OCI-LY7 (cell line): Measurements from ENCODE around the gene PLCXD3. TPM values are rescaled to one million over a fixed set of nuclear protein-coding genes. Genes with fewer than 3 reads are reported as not detected.

Experiments
- BruUV-seq: library from RNA; stranded (reverse); fragments of 400-500 nt; replicated peaks from 2 replicates; lab custom pipeline; 2021; lab: Mats Ljungman, UMichigan
- CTCF ChIA-PET: fragments of 300-600 bp; sonication (Branson Sonifier 250); formaldehyde crosslinking; loops from one replicate; lab custom pipeline; 2022; ENCODE audit warnings: antibody characterized with exemption; ENCODE audit not compliant: unreplicated experiment; lab: Charles Lee
- POLR2A ChIA-PET: fragments of 300-600 bp; sonication (Branson Sonifier 250); formaldehyde crosslinking; loops from one replicate; lab custom pipeline; 2022; ENCODE audit warnings: antibody characterized with exemption; lab: Charles Lee
- DNase-seq: peaks from one replicate; pipeline ENCODE4 v3.0.0-alpha.2; 2015; ENCODE audit warnings: low spot score
- H2AFZ ChIP-seq: fragments of 200-600 bp; sonication (generic), shearing (Covaris generic); 2 replicates; pipeline ENCODE4 v1.6.1; 2014; ENCODE audit warnings: mild to moderate bottlenecking, antibody characterized with exemption, low read length, moderate library complexity
- H3K27ac ChIP-seq: fragments of 200-600 bp; sonication (generic); 2 replicates; pipeline ENCODE4 v1.5.1; 2014; ENCODE audit warnings: mixed run types, low read depth, mild to moderate bottlenecking, moderate library complexity, low read length, inconsistent platforms; ENCODE audit not compliant: poor library complexity, severe bottlenecking
- H3K36me3 ChIP-seq: fragments of 200-600 bp; sonication (generic); 2 replicates; pipeline ENCODE4 v1.6.1; 2014; ENCODE audit warnings: mild to moderate bottlenecking, antibody characterized with exemption, low read length, moderate library complexity, mixed read lengths; ENCODE audit not compliant: insufficient read depth
- H3K4me1 ChIP-seq: fragments of 200-600 bp; sonication (generic); 2 replicates; pipeline ENCODE4 v1.5.1; 2014; ENCODE audit warnings: mild to moderate bottlenecking, low read length; ENCODE audit not compliant: insufficient read depth, poor library complexity, severe bottlenecking
- H3K4me2 ChIP-seq: fragments of 200-600 bp; sonication (generic); 2 replicates; pipeline ENCODE4 v1.6.1; 2014; ENCODE audit warnings: mild to moderate bottlenecking, low read length
- H3K4me3 ChIP-seq: fragments of 200-600 bp; sonication (generic); 2 replicates; pipeline ENCODE4 v1.5.1; 2014; ENCODE audit warnings: mild to moderate bottlenecking, low read depth, low read length; ENCODE audit not compliant: poor library complexity, severe bottlenecking
- H3K79me2 ChIP-seq: fragments of 200-600 bp; sonication (generic); 2 replicates; pipeline ENCODE4 v1.6.1; 2016; ENCODE audit warnings: low read depth, mild to moderate bottlenecking, low read length, moderate library complexity, mixed read lengths; ENCODE audit not compliant: insufficient read depth
- H3K9me2 ChIP-seq: fragments of 200-600 bp; sonication (generic); 2 replicates; pipeline ENCODE4 v1.6.1; 2016; ENCODE audit warnings: mild to moderate bottlenecking, low read length, mixed read lengths; ENCODE audit not compliant: insufficient read depth
- H3K9me3 ChIP-seq: fragments of 200-600 bp; sonication (generic); 2 replicates; pipeline ENCODE4 v1.6.1; 2014; ENCODE audit warnings: mild to moderate bottlenecking, mixed run types, low read length, mixed read lengths
- H4K20me1 ChIP-seq: fragments of 200-600 bp; sonication (generic); 2 replicates; pipeline ENCODE4 v1.6.1; 2014; ENCODE audit warnings: mild to moderate bottlenecking, antibody characterized with exemption, low read length, moderate library complexity, mixed read lengths; ENCODE audit not compliant: insufficient read depth
- EZH2phosphoT487 ChIP-seq: fragments of 200-600 bp; sonication (generic); IDR thresholded peaks from 2 replicates; pipeline ENCODE4 v1.6.1; 2018; ENCODE audit warnings: low read depth, borderline replicate concordance, mild to moderate bottlenecking, mixed run types, antibody characterized with exemption, low read length, moderate library complexity, mixed read lengths
- intact Hi-C: fragments of 100-400 bp; cut with micrococcal nuclease; formaldehyde crosslinking; loops from one replicate; pipeline ENCODE4 v1.10.0; 2022; ENCODE audit not compliant: unreplicated experiment
- total RNA-seq, 2 experiments: library from RNA; depleted of rRNA in 1 of 2; stranded (reverse); fragments of >200 nt in 1 of 2; shearing (Covaris generic) in 1 of 2; gene quantifications; 2 replicates each; pipeline ENCODE4 v1.2.3, GENCODE V29; 2014 to 2022
- TF ChIP-seq, protein P1 (sequence below): fragments of 200-600 bp; sonication (generic); conservative IDR thresholded peaks from 2 replicates; pipeline ENCODE4 v1.5.1; 2014; ENCODE audit warnings: mild to moderate bottlenecking, antibody characterized with exemption, low read length, moderate library complexity, mixed read lengths

Gene PLCXD3
- total RNA-seq, 2 experiments from 2014 or later = not detected

DNA sequence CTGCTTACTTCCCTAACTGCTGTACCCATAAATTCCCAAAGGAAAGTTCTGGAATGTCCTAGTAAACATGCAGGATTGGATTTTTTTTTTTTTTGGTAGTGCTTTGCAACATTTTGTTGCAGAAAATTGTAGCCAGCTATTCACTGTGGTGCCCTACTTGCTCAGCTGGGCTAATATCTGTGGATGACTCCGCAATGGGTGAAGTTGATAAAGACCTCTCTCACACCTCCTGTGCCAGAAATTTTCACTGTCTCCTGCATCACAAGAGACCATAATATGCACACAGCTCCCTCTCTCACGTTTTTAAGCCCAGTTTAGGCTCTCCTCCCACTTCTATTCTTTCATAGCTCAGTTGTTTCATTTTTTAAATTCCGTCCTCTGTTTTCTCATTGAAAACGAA, 160.6 kb downstream of the PLCXD3 start:
- Histone ChIP-seq H3K36me3 (no peaks in the 10 kb centered on the region), H4K20me1 (no peaks in the 10 kb centered on the region), H3K9me2 (no peaks in the 10 kb centered on the region), H3K27ac (no peak overlapping the region), H3K4me2 (no peak overlapping the region), H3K9me3 (no peaks in the 10 kb centered on the region), H3K4me1 (no peaks in the 10 kb centered on the region), H2AFZ (no peak overlapping the region), H3K4me3 (no peak overlapping the region), H3K79me2 (no peaks in the 10 kb centered on the region)
- intact Hi-C loops = no loop called here
- no peak for DNase-seq
- no TSS peak for BruUV-seq
- POLR2A ChIA-PET = no interaction called here
- TF ChIP-seq, protein P1, sequence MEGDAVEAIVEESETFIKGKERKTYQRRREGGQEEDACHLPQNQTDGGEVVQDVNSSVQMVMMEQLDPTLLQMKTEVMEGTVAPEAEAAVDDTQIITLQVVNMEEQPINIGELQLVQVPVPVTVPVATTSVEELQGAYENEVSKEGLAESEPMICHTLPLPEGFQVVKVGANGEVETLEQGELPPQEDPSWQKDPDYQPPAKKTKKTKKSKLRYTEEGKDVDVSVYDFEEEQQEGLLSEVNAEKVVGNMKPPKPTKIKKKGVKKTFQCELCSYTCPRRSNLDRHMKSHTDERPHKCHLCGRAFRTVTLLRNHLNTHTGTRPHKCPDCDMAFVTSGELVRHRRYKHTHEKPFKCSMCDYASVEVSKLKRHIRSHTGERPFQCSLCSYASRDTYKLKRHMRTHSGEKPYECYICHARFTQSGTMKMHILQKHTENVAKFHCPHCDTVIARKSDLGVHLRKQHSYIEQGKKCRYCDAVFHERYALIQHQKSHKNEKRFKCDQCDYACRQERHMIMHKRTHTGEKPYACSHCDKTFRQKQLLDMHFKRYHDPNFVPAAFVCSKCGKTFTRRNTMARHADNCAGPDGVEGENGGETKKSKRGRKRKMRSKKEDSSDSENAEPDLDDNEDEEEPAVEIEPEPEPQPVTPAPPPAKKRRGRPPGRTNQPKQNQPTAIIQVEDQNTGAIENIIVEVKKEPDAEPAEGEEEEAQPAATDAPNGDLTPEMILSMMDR = no peak
- TF ChIP-seq EZH2phosphoT487 = no peak
- CTCF ChIA-PET = no interaction called here

GRCh38 chr5:41347569-41347968, 162.8 kb downstream of the PLCXD3 start:
- Histone ChIP-seq H3K79me2 (no peaks in the 10 kb centered on the region), H4K20me1 (no peaks in the 10 kb centered on the region), H3K9me3 (no peaks in the 10 kb centered on the region), H3K4me1 (no peaks in the 10 kb centered on the region), H3K4me2 (no peak overlapping the region), H3K9me2 (no peaks in the 10 kb centered on the region), H3K36me3 (no peaks in the 10 kb centered on the region), H3K4me3 (no peak overlapping the region), H2AFZ (no peak overlapping the region), H3K27ac (no peak overlapping the region)
- ChIA-PET CTCF (no interaction called here), POLR2A (interaction anchor here (0.6 to 1.5 kb wide), 2 partner anchors 16 to 189 kb away, joined by 3 to 4 read pairs; no protein-coding TSS in a partner anchor)
- no peak for DNase-seq
- BruUV-seq = no TSS peak
- TF ChIP-seq EZH2phosphoT487 = no peak
- TF ChIP-seq, protein P1 = no peak
- intact Hi-C loops = no loop called here

GRCh38 chr5:41346609-41347008, 163.8 kb downstream of the PLCXD3 start:
- no peaks in the 10 kb centered on the region for H3K79me2 ChIP-seq
- no peaks in the 10 kb centered on the region for H3K4me1 ChIP-seq
- no peak overlapping the region for H3K4me3 ChIP-seq
- TF ChIP-seq, protein P1 = no peak
- no peak for TF ChIP-seq EZH2phosphoT487
- no peaks in the 10 kb centered on the region for H3K9me3 ChIP-seq
- no peak overlapping the region for H2AFZ ChIP-seq
- H4K20me1 ChIP-seq = no peaks in the 10 kb centered on the region
- ChIA-PET CTCF (no interaction called here), POLR2A (interaction anchor here (0.7 kb wide), 1 partner anchor 10 kb away, joined by 3 read pairs; no protein-coding TSS in a partner anchor)
- no peaks in the 10 kb centered on the region for H3K9me2 ChIP-seq
- no peak overlapping the region for H3K27ac ChIP-seq
- H3K36me3 ChIP-seq = no peaks in the 10 kb centered on the region
- no peak for DNase-seq
- intact Hi-C loops = no loop called here
- no peak overlapping the region for H3K4me2 ChIP-seq
- BruUV-seq = no TSS peak
